Esophagus muscularis mucosa (tissue), 4 donors: ENCODE measurements around the gene GALNT2. TPM values are rescaled to one million over a fixed set of nuclear protein-coding genes. Genes with fewer than 3 reads are reported as not detected.

Experiments
- DNase-seq: peaks from one replicate; pipeline ENCODE4 v3.0.0-alpha.2; 2017; ENCODE audit errors: extremely low spot score
- H3K27ac ChIP-seq, 4 donors: fragments of 200-600 bp; sonication (generic); replicated peaks in 1 of 4; 1 replicate in 3 of 4; 2 replicates in 1 of 4; pipeline ENCODE4 v1.5.1; 2016 to 2019; ENCODE audit warnings: mild to moderate bottlenecking in 1 of 4
- H3K27me3 ChIP-seq, 4 donors: fragments of 200-600 bp; sonication (generic); one replicate each; pipeline versions ENCODE4 v1.5.1 to v1.6.0; 2016 to 2019
- H3K36me3 ChIP-seq, 4 donors: fragments of 200-600 bp; sonication (generic); one replicate each; pipeline ENCODE4 v1.5.1; 2016 to 2019
- H3K4me1 ChIP-seq, 4 donors: fragments of 200-600 bp; sonication (generic); one replicate each; pipeline ENCODE4 v1.5.1; 2016 to 2019
- H3K4me3 ChIP-seq, 4 donors: fragments of 200-600 bp; sonication (generic); 1 replicate in 2 of 4; 2 replicates in 2 of 4; pipeline ENCODE4 v1.5.1; 2016 to 2019; ENCODE audit warnings: mild to moderate bottlenecking in 4 of 4, moderate library complexity in 1 of 4
- H3K9me3 ChIP-seq, 4 donors: fragments of 200-600 bp; sonication (generic); 1 replicate in 3 of 4; 2 replicates in 1 of 4; pipeline ENCODE4 v1.5.1; 2016 to 2019
- EP300 ChIP-seq: sonication (generic); formaldehyde crosslinking; IDR thresholded peaks from one replicate; pipeline ENCODE4 v1.6.1; 2017; ENCODE audit warnings: antibody characterized with exemption
- POLR2A ChIP-seq: fragments of 450-650 bp; IDR thresholded peaks from one replicate; pipeline ENCODE4 v1.6.1; 2017; ENCODE audit warnings: antibody characterized with exemption, moderate library complexity, mild to moderate bottlenecking, low read depth
- POLR2AphosphoS5 ChIP-seq, 2 donors: sonication (generic); formaldehyde crosslinking; IDR thresholded peaks; one replicate each; pipeline ENCODE4 v1.6.1; 2017; ENCODE audit warnings: antibody characterized with exemption in 2 of 2
- WGBS: methylation state at CpG from one replicate; pipeline ENCODE4 v1.1.5; 2018; 5-methylcytosine and 5-hydroxymethylcytosine counted together
- intact Hi-C: fragments of 100-400 bp; cut with DNase I; formaldehyde crosslinking; loops from one replicate; pipeline ENCODE4 v1.15.1; 2023
- total RNA-seq, 4 donors: library from RNA; depleted of rRNA; stranded (reverse); fragments of >200 nt; gene quantifications; one replicate each; pipeline versions ENCODE4 v1.1.0 to v1.2.1, GENCODE V29; 2016
- TF ChIP-seq, protein P1 (sequence below), 3 experiments: fragments of 200-600 bp in 2 of 3; fragments of 450-650 bp in 1 of 3; sonication (generic) in 2 of 3; IDR thresholded peaks; one replicate each; pipeline ENCODE4 v1.5.1; 2017 to 2019; ENCODE audit warnings: antibody characterized with exemption in 3 of 3, mild to moderate bottlenecking in 2 of 3, moderate library complexity in 1 of 3

Gene GALNT2
- total RNA-seq, 4 donors from 2014 or later = 89.6 to 145 (median 129) TPM

DNA sequence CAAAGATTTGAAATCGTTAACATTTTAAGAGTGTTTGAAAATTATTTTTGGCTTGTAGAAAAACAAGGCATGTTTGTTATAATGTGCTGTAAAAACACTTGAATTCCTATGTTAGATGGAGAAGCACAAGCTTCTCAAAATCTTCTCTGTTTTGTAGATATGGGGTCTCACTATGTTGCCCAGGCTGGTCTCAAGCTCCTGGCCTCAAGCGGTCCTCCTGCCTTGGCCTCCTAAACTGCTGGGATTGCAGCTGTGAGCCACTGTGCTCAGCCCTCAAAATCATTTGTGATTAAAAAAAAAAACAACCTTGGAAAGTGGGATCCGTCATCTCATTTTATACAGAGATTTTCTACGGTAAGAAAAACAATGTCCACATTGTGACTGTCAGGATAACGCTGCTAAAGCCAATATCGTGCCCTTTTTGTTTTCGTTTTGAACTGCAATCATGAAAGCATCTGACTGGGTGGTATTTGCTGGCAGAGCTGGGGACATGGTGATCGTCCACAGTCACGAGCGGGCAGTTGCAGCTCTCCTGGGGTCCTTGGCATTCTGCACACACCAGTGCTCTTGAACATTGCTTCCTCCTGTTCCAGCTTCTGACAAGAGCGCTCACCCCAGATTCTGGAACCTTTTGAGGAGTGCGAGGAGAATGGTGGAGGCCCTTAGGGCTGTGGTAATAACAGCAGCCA is 246.6 kb downstream of the GALNT2 start:
- WGBS = 71% methylated on average over 12 of the region's 12 CpGs
- DNase-seq = no peak
- Histone ChIP-seq H3K27me3 (peaks cover 0 to 11% (median 0%) of the 10 kb centered on the region in 4 donors), H3K27ac (no peak overlapping the region), H3K4me3 (no peak overlapping the region), H3K36me3 (no peaks in the 10 kb centered on the region), H3K4me1 (peaks cover 0 to 7% (median 2%) of the 10 kb centered on the region in 4 donors), H3K9me3 (no peaks in the 10 kb centered on the region)
- TF ChIP-seq, protein P1, sequence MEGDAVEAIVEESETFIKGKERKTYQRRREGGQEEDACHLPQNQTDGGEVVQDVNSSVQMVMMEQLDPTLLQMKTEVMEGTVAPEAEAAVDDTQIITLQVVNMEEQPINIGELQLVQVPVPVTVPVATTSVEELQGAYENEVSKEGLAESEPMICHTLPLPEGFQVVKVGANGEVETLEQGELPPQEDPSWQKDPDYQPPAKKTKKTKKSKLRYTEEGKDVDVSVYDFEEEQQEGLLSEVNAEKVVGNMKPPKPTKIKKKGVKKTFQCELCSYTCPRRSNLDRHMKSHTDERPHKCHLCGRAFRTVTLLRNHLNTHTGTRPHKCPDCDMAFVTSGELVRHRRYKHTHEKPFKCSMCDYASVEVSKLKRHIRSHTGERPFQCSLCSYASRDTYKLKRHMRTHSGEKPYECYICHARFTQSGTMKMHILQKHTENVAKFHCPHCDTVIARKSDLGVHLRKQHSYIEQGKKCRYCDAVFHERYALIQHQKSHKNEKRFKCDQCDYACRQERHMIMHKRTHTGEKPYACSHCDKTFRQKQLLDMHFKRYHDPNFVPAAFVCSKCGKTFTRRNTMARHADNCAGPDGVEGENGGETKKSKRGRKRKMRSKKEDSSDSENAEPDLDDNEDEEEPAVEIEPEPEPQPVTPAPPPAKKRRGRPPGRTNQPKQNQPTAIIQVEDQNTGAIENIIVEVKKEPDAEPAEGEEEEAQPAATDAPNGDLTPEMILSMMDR (IDR thresholded peaks at IDR 0.05) = no peak
- TF ChIP-seq POLR2A = no peak
- no peak for TF ChIP-seq POLR2AphosphoS5 (IDR thresholded peaks at IDR 0.05)
- TF ChIP-seq EP300 = no peak
- intact Hi-C loops = no loop called here

DNA sequence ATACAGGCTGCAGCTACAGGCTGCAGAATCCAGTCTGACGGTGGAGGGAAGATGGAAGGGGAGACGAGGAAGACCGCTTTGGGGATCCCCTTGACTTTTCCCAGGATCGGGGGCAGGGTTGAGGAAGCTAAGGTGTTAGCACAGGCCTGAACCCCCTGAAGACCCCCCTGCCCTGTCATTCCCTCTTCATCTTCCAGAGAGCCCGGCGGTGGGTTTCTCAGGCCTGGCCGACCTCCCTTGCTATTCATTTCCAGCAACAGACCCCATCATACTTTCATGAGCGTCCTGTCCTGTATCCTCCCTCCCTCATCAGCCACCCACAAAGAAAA is 247.1 kb downstream of the GALNT2 start:
- 81% methylated on average over 8 of the region's 8 CpGs for WGBS
- H3K4me3 ChIP-seq = no peak overlapping the region
- DNase-seq = no peak
- H3K4me1 ChIP-seq = peaks cover 0 to 7% (median 2%) of the 10 kb centered on the region in 4 donors
- no peak overlapping the region for H3K27ac ChIP-seq
- TF ChIP-seq EP300 = no peak
- TF ChIP-seq POLR2AphosphoS5 (IDR thresholded peaks at IDR 0.05) = no peak
- TF ChIP-seq, protein P1 (IDR thresholded peaks at IDR 0.05) = no peak
- no peak for TF ChIP-seq POLR2A
- H3K27me3 ChIP-seq = peaks cover 0 to 11% (median 0%) of the 10 kb centered on the region in 4 donors
- no peaks in the 10 kb centered on the region for H3K36me3 ChIP-seq
- intact Hi-C loops = no loop called here
- H3K9me3 ChIP-seq = no peaks in the 10 kb centered on the region

DNA sequence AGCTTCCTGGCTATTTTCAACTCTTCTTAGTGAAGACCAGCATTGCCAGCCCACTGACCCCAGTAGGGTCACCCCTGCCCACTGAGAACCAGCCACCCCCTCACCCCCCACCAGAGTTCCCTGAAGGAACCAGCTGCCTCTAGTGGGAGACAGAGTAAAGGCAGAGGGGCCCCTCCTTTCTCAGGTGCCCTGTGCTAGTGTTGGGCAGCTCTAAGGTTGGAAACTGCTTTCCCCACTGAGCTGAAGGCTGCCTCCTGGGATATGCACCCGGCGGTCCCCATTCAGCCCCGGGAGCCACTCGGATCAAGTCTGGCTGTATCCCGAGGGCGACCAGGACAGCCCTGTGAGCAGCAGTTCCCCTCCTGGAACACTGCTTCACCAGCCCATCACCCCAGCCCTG is 248.1 kb downstream of the GALNT2 start:
- no peak overlapping the region for H3K27ac ChIP-seq
- no peak overlapping the region for H3K4me3 ChIP-seq
- 87% methylated on average over 4 of the region's 6 CpGs for WGBS
- H3K9me3 ChIP-seq = no peaks in the 10 kb centered on the region
- H3K4me1 ChIP-seq = peaks cover 0 to 7% (median 2%) of the 10 kb centered on the region in 4 donors
- DNase-seq = no peak
- peaks cover 0 to 11% (median 0%) of the 10 kb centered on the region in 4 donors for H3K27me3 ChIP-seq
- intact Hi-C loops = no loop called here
- no peak for TF ChIP-seq POLR2A
- TF ChIP-seq EP300 = no peak
- TF ChIP-seq, protein P1 (IDR thresholded peaks at IDR 0.05) = no peak
- TF ChIP-seq POLR2AphosphoS5 (IDR thresholded peaks at IDR 0.05) = no peak
- H3K36me3 ChIP-seq = no peaks in the 10 kb centered on the region

DNA sequence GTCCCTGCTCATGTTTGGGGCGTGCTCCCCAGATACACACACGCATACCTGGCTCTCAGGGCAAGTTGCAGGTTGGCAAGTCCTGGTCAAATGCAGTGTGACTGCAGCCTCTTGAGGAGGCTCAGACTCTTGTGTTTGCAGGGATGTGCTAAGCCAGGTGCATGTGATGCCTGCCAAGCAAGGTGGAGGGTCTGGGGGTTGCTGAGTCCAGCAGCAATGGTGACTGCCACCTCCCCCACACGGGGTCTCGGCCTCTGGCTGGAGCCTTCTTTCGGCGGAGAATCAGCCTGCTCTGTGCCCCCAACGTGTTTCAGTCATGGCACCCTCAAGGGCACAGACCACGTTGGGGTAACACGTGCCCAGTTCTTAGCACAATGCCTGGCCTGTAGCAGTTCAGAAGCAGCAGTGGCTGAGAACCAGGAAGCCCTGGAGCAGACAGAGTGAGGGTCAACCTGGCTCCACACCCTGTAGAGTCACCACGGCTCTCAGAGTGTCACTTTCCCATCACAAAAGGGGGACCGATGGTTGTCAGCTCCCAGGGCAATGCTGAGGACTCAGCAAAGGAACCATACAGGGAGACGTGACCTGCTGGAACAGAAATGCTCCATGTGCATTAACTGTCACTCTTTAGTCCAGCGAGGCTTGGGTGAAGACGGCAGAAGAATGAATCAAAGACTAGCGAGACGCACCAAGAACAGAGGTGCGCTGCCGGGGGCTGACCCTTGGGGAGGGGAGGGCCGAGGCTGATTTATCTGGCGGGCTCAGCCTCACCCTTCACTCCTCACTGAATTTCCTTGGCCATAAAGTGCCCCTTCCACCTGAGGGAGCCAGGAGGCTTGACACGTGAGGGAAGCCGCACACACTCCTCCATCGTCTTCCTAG is 250.1 kb downstream of the GALNT2 start:
- intact Hi-C loops = no loop called here
- WGBS = 87% methylated on average over 14 of the region's 23 CpGs
- Histone ChIP-seq H3K27ac (no peak overlapping the region), H3K9me3 (no peaks in the 10 kb centered on the region), H3K27me3 (peaks cover 0 to 11% (median 0%) of the 10 kb centered on the region in 4 donors), H3K4me1 (no peaks in the 10 kb centered on the region), H3K36me3 (no peaks in the 10 kb centered on the region), H3K4me3 (no peak overlapping the region)
- no peak for DNase-seq
- TF ChIP-seq EP300 = no peak
- TF ChIP-seq, protein P1 (IDR thresholded peaks at IDR 0.05) = no peak
- TF ChIP-seq POLR2A = no peak
- TF ChIP-seq POLR2AphosphoS5 (IDR thresholded peaks at IDR 0.05) = no peak
